Liver (tissue), 9 donors: ENCODE results near the gene ARHGAP4. TPM values are rescaled to one million over a fixed set of nuclear protein-coding genes. Genes with fewer than 3 reads are reported as not detected.

Experiments used
- DNase-seq: peaks from one replicate; pipeline ENCODE4 v3.0.0-alpha.2; 2017; ENCODE audit warnings: low spot score
- H3K27ac ChIP-seq, 2 donors: one replicate each; pipeline ENCODE4 v1.7.0; 2013; ENCODE audit warnings: inconsistent platforms in 2 of 2, low read length in 2 of 2, control low read depth in 1 of 2, low read depth in 1 of 2, mild to moderate bottlenecking in 1 of 2
- H3K27me3 ChIP-seq, 4 donors: one replicate each; pipeline versions ENCODE4 v1.6.1 to v1.7.0; 2013; ENCODE audit warnings: low read length in 3 of 4, inconsistent platforms in 1 of 4, mild to moderate bottlenecking in 1 of 4, moderate library complexity in 1 of 4; ENCODE audit not compliant: control insufficient read depth in 4 of 4, insufficient read depth in 4 of 4
- H3K36me3 ChIP-seq, 4 donors: one replicate each; pipeline versions ENCODE4 v1.6.1 to v1.7.0; 2013; ENCODE audit warnings: low read length in 3 of 4, mild to moderate bottlenecking in 3 of 4, low read depth in 1 of 4, moderate library complexity in 1 of 4; ENCODE audit not compliant: control insufficient read depth in 4 of 4, insufficient read depth in 3 of 4
- H3K4me1 ChIP-seq, 4 donors: one replicate each; pipeline versions ENCODE4 v1.6.1 to v1.7.0; 2013; ENCODE audit warnings: low read length in 3 of 4, mild to moderate bottlenecking in 3 of 4, moderate library complexity in 1 of 4; ENCODE audit not compliant: control insufficient read depth in 4 of 4, insufficient read depth in 4 of 4
- H3K4me3 ChIP-seq, 3 donors: one replicate each; pipeline versions ENCODE4 v1.6.1 to v1.7.0; 2013; ENCODE audit warnings: low read length in 3 of 3, control low read depth in 1 of 3, low read depth in 1 of 3, mild to moderate bottlenecking in 1 of 3
- H3K9ac ChIP-seq, 2 donors: one replicate each; pipeline ENCODE4 v1.7.0; 2013; ENCODE audit warnings: low read length in 2 of 2, mild to moderate bottlenecking in 2 of 2, moderate library complexity in 2 of 2, control low read depth in 1 of 2, low read depth in 1 of 2
- H3K9me3 ChIP-seq, 4 donors: one replicate each; pipeline versions ENCODE4 v1.6.1 to v1.7.0; 2013; ENCODE audit warnings: low read length in 3 of 4; ENCODE audit not compliant: control insufficient read depth in 4 of 4
- CTCF ChIP-seq: fragments of 150-350 bp; IDR thresholded peaks from 2 replicates; pipeline ENCODE4 v1.5.1; 2017; ENCODE audit warnings: improper control_type of control experiment, low read depth, low read length; ENCODE audit not compliant: missing input control
- EGR1 ChIP-seq, 2 donors: IDR thresholded peaks; 2 replicates each; pipeline ENCODE4 v1.6.1; 2016 to 2018; ENCODE audit warnings: antibody characterized with exemption in 2 of 2, low read depth in 2 of 2
- FOXA1 ChIP-seq: IDR thresholded peaks from 2 replicates; pipeline ENCODE4 v1.6.1; 2016; ENCODE audit warnings: antibody characterized with exemption
- FOXA2 ChIP-seq: IDR thresholded peaks from 2 replicates; pipeline ENCODE4 v1.6.1; 2016; ENCODE audit warnings: antibody characterized with exemption
- GABPA ChIP-seq, 2 donors: IDR thresholded peaks in 1 of 2; conservative IDR thresholded peaks in 1 of 2; 2 replicates each; pipeline ENCODE4 v1.6.1; 2016; ENCODE audit warnings: antibody characterized with exemption in 2 of 2, mild to moderate bottlenecking in 1 of 2, moderate library complexity in 1 of 2
- HNF4A ChIP-seq, 2 donors: conservative IDR thresholded peaks; 2 replicates each; pipeline ENCODE4 v1.6.1; 2016; ENCODE audit warnings: antibody characterized with exemption in 2 of 2, mild to moderate bottlenecking in 2 of 2
- HNF4G ChIP-seq: IDR thresholded peaks from 2 replicates; pipeline ENCODE4 v1.6.1; 2016; ENCODE audit warnings: antibody characterized with exemption
- JUND ChIP-seq, 2 donors: IDR thresholded peaks; 2 replicates each; pipeline ENCODE4 v1.6.1; 2016; ENCODE audit warnings: antibody characterized with exemption in 2 of 2
- MAX ChIP-seq: IDR thresholded peaks from 2 replicates; pipeline ENCODE4 v1.6.1; 2016; ENCODE audit warnings: antibody characterized with exemption
- NR2F2 ChIP-seq: IDR thresholded peaks from 2 replicates; pipeline ENCODE4 v1.6.1; 2016; ENCODE audit warnings: antibody characterized with exemption
- RAD21 ChIP-seq, 2 donors: IDR thresholded peaks; 2 replicates each; pipeline ENCODE4 v1.6.1; 2016; ENCODE audit warnings: antibody characterized with exemption in 2 of 2, mild to moderate bottlenecking in 2 of 2
- RXRA ChIP-seq, 2 donors: IDR thresholded peaks; 2 replicates each; pipeline ENCODE4 v1.6.1; 2017 to 2018; ENCODE audit warnings: antibody characterized with exemption in 2 of 2, mild to moderate bottlenecking in 1 of 2
- TAF1 ChIP-seq: conservative IDR thresholded peaks from 2 replicates; pipeline ENCODE4 v1.6.1; 2016; ENCODE audit warnings: antibody characterized with exemption, mild to moderate bottlenecking
- YY1 ChIP-seq: IDR thresholded peaks from 2 replicates; pipeline ENCODE4 v1.6.1; 2016; ENCODE audit warnings: antibody characterized with exemption, mild to moderate bottlenecking
- ZBTB33 ChIP-seq: IDR thresholded peaks from 2 replicates; pipeline ENCODE4 v1.6.1; 2016; ENCODE audit warnings: antibody characterized with exemption
- WGBS: extraction: QIAGEN DNeasy Blood & Tissue Kit; methylation state at CpG from one replicate; pipeline ENCODE4 v1.1.7; 2013; 5-methylcytosine and 5-hydroxymethylcytosine counted together
- polyA plus RNA-seq, 2 donors: library from polyadenylated mRNA; stranded (reverse) in 1 of 2; unstranded in 1 of 2; fragments of 200-250 nt in 1 of 2; fragments of >200 nt in 1 of 2; fragmentation: Nextera tagmentation in 1 of 2; extraction: Ambion mirVana in 1 of 2; gene quantifications; one replicate each; pipeline versions ENCODE4 v1.2.1 to v1.2.3, GENCODE V29; 2013 to 2015
- total RNA-seq, 2 donors: library from RNA; depleted of rRNA; stranded (reverse); fragments of >200 nt; gene quantifications; one replicate each; pipeline ENCODE4 v1.2.3, GENCODE V29; 2014
- TF ChIP-seq, protein P1 (sequence below): IDR thresholded peaks from 2 replicates; pipeline ENCODE4 v1.6.1; 2016; ENCODE audit warnings: antibody characterized with exemption, mild to moderate bottlenecking
- TF ChIP-seq, protein P2 (sequence below): IDR thresholded peaks from 2 replicates; pipeline ENCODE4 v1.6.1; 2016; ENCODE audit warnings: antibody characterized with exemption
- donor health status: healthy.
- donor health status: healthy.
- donor health status: healthy.
- donor health status: healthy.
- donor health status: healthy.

The ARHGAP4 gene
- total and polyA plus RNA-seq, 4 donors = 3.3 to 28.1 (median 10.2) TPM

DNA sequence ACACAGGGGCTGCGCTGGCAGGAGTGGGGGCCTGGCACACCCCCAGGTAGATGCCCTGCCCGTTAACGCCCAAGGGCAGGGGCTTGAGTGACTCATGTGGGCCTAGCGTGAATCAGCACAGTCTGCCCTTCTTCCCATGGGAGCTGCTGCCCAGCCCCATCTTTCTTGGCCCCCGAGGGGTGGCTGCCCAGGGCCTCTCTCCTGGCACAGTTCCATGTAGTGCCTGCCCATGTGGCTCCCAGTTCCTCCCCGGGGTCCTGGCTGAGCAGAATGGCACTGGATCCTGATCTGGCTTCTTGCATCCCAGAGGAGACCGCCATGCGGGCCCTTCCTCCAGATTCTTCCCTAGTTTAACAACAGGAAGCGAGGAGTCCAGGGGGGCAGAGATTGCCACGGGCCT lies 23.7 kb downstream of the ARHGAP4 start:
- WGBS = 72% methylated on average over 10 of the region's 10 CpGs
- Histone ChIP-seq H3K4me1 (peaks cover 0 to 10% (median 4%) of the 10 kb centered on the region in 4 donors), H3K9ac (no peak overlapping the region), H3K4me3 (no peak overlapping the region), H3K27ac (no peak overlapping the region), H3K9me3 (no peaks in the 10 kb centered on the region), H3K27me3 (no peaks in the 10 kb centered on the region), H3K36me3 (no peaks in the 10 kb centered on the region)
- TF ChIP-seq NR2F2 (no peak), EGR1 (IDR thresholded peaks at IDR 0.05; ENCODE audit: low read depth in 2 of 2) (no peak), TAF1 (no peak), JUND (IDR thresholded peaks at IDR 0.05) (no peak), RXRA (IDR thresholded peaks at IDR 0.05) (no peak), RAD21 (IDR thresholded peaks at IDR 0.05) (no peak), CTCF (no peak), ZBTB33 (no peak), MAX (no peak)
- TF ChIP-seq, protein P1, sequence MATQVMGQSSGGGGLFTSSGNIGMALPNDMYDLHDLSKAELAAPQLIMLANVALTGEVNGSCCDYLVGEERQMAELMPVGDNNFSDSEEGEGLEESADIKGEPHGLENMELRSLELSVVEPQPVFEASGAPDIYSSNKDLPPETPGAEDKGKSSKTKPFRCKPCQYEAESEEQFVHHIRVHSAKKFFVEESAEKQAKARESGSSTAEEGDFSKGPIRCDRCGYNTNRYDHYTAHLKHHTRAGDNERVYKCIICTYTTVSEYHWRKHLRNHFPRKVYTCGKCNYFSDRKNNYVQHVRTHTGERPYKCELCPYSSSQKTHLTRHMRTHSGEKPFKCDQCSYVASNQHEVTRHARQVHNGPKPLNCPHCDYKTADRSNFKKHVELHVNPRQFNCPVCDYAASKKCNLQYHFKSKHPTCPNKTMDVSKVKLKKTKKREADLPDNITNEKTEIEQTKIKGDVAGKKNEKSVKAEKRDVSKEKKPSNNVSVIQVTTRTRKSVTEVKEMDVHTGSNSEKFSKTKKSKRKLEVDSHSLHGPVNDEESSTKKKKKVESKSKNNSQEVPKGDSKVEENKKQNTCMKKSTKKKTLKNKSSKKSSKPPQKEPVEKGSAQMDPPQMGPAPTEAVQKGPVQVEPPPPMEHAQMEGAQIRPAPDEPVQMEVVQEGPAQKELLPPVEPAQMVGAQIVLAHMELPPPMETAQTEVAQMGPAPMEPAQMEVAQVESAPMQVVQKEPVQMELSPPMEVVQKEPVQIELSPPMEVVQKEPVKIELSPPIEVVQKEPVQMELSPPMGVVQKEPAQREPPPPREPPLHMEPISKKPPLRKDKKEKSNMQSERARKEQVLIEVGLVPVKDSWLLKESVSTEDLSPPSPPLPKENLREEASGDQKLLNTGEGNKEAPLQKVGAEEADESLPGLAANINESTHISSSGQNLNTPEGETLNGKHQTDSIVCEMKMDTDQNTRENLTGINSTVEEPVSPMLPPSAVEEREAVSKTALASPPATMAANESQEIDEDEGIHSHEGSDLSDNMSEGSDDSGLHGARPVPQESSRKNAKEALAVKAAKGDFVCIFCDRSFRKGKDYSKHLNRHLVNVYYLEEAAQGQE = no peak
- TF ChIP-seq, protein P2, sequence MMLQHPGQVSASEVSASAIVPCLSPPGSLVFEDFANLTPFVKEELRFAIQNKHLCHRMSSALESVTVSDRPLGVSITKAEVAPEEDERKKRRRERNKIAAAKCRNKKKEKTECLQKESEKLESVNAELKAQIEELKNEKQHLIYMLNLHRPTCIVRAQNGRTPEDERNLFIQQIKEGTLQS = no peak
- DNase-seq = no peak

DNA sequence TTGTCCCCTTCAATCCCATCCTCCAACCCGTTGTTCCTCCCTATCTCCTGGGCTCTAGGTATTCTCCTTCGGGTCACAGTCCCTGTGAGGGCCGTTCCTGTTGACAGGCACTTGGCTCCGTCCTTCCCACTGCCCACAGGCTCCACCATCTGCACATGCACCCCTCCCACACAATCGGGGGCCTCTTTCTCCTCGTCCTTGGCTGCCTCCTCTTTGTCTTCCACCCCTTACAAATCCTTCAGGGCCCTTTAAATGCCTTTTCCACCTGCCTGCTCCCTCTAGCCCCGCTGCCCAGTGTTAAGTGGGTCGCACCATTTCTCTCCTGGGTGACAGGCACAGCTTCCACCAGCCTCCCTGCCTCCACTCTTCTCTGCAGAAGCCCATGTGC lies 24.3 kb downstream of the ARHGAP4 start:
- Histone ChIP-seq H3K9ac (no peak overlapping the region), H3K9me3 (no peaks in the 10 kb centered on the region), H3K4me1 (peaks cover 0 to 10% (median 4%) of the 10 kb centered on the region in 4 donors), H3K4me3 (no peak overlapping the region), H3K27me3 (no peaks in the 10 kb centered on the region), H3K27ac (no peak overlapping the region), H3K36me3 (no peaks in the 10 kb centered on the region)
- DNase-seq = no peak
- WGBS = 55% methylated on average over 8 of the region's 8 CpGs
- TF ChIP-seq GABPA (IDR thresholded peaks at IDR 0.05 in 1 of 2, conservative IDR thresholded peaks at IDR 0.05 in 1 of 2) (no peak), FOXA1 (no peak), RAD21 (IDR thresholded peaks at IDR 0.05) (no peak), RXRA (IDR thresholded peaks at IDR 0.05) (no peak), HNF4G (no peak), JUND (IDR thresholded peaks at IDR 0.05) (no peak), FOXA2 (no peak), EGR1 (IDR thresholded peaks at IDR 0.05; ENCODE audit: low read depth in 2 of 2) (no peak), CTCF (no peak), HNF4A (conservative IDR thresholded peaks at IDR 0.05) (no peak), YY1 (no peak)
- TF ChIP-seq, protein P2 = no peak
- TF ChIP-seq, protein P1 = no peak
